ENCODE data around the gene UBR2. TPM values are rescaled to one million over a fixed set of nuclear protein-coding genes. Genes with fewer than 3 reads are reported as not detected.

The UBR2 gene
- total and polyA plus RNA-seq, 2 of the 13 experiments (the other 11 are each of a cell fraction or from before 2014, with no cell fraction given) = 17.6 to 29.3 TPM

GRCh38 chr6:42547407-42548329, 16.2 kb upstream of the UBR2 start (continued):
- TF ChIP-seq ZHX2 (IDR thresholded peaks at IDR 0.05; ENCODE audit: low read depth) (no peak), ZHX2 (CRISPR knock-in tag; IDR thresholded peaks at IDR 0.05; ENCODE audit: borderline replicate concordance) (no peak), ZNF263 (CRISPR knock-in tag; IDR thresholded peaks at IDR 0.05) (peak; percentile 80), PAXIP1 (CRISPR knock-in tag; conservative IDR thresholded peaks at IDR 0.05) (no peak; the same call in 1 of the 2 replicates), HCFC1 (IDR thresholded peaks at IDR 0.05; ENCODE audit: low read depth, low read length) (no peak), KAT8 (CRISPR knock-in tag; IDR thresholded peaks at IDR 0.05) (peak; percentile 47; the same call in 1 of the 2 replicates), ZNF83 (CRISPR knock-in tag; IDR thresholded peaks at IDR 0.05; ENCODE audit: borderline replicate concordance) (peak; percentile 43; the same call in 1 of the 2 replicates), HNRNPUL1 (IDR thresholded peaks at IDR 0.05; ENCODE audit: low read depth, low read length) (no peak), NR2F2 (IDR thresholded peaks at IDR 0.05; ENCODE audit: borderline replicate concordance, low read depth) (no peak), ZNF605 (CRISPR knock-in tag; IDR thresholded peaks at IDR 0.05) (peak; percentile 57), CENPT (CRISPR knock-in tag; IDR thresholded peaks at IDR 0.05; ENCODE audit: low read depth) (no peak), ZNF33B (CRISPR knock-in tag; IDR thresholded peaks at IDR 0.05) (no peak), PTBP1 (IDR thresholded peaks at IDR 0.05; ENCODE audit: low read depth, low read length, poor library complexity, severe bottlenecking) (no peak), ZNF546 (CRISPR knock-in tag; conservative IDR thresholded peaks at IDR 0.05) (no peak), LBX2 (CRISPR knock-in tag; IDR thresholded peaks at IDR 0.05; ENCODE audit: borderline replicate concordance) (no peak), ZNF430 (CRISPR knock-in tag; IDR thresholded peaks at IDR 0.05) (no peak), AHR (CRISPR knock-in tag; IDR thresholded peaks at IDR 0.05) (0 out of 2 replicates have a peak, but pooled peaks have one; percentile 26), ZNF180 (CRISPR knock-in tag; IDR thresholded peaks at IDR 0.05; ENCODE audit: borderline replicate concordance, low read depth) (no peak), TGIF2 (CRISPR knock-in tag; IDR thresholded peaks at IDR 0.05) (no peak), ZNF777 (CRISPR knock-in tag; IDR thresholded peaks at IDR 0.05) (no peak)
